ENCODE data around the gene CORO6.

DNA sequence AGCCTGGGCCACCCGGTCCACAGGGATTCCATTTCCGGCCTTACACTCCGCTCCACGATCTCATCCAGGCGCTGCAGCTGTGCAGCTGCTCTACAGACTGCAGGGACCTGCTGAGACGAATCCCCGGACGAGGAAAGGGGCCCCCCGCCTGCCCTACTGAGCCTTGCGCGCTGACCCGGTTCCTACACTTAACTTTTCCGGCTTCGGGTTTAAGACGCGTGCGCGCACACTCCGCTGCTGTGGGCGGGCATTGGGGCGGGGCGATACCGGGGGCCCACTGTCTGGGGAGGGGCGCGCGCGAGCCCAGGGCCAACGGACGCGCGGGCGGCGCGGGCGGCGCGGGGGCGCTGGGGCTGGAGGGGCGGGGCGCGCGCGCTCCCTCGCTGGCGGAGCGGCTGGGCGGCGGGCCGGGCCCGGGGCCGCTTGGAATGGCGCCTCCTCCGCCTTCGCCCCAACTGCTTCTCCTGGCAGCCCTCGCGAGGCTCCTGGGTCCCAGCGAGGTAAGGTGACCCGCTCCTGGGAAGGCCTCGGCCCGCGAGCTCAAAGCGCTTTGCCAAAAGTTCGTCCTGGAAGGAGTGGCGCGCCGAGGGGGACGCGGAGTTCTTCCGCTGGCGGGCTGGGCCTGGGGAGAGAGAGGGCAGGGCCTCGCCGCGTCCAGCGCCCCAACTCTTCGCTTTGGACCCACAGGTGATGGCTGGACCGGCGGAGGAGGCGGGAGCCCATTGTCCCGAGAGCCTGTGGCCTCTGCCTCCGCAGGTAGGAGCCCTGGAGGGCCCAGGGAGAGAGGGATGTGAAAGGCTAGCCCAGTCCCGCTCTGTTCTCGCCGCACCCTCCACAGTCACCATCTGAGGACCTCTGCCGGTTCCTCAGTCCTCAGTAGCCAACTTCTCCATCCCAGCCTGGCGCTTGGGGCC is 54.1 kb downstream of the CORO6 start, which contains the start of gene TP53I13:
- TF ChIP-seq CTCF (conservative IDR thresholded peaks at IDR 0.05) (no peak), ZFX (IDR thresholded peaks at IDR 0.05) (peak; percentile 80; the same call in 1 of the 2 replicates)
